Thyroid gland (tissue), 4 donors: ENCODE measurements around the gene OR2T27.
"Not testable (repeated sequence)": the region's sequence is repeated elsewhere in the genome, so short reads cannot be mapped to it uniquely, and the experiment has no call there.

ENCODE experiments used
- CTCF ChIP-seq, 6 experiments: fragments of 200-600 bp in 3 of 6; fragments of 450-650 bp in 3 of 6; sonication (generic) in 3 of 6; IDR thresholded peaks; one replicate each; pipeline ENCODE4 v1.5.1; 2016 to 2019; ENCODE audit warnings: antibody characterized with exemption in 6 of 6, mild to moderate bottlenecking in 2 of 6, inconsistent platforms in 1 of 6, moderate library complexity in 1 of 6
- POLR2A ChIP-seq, 2 donors: fragments of 450-650 bp; IDR thresholded peaks; one replicate each; pipeline ENCODE4 v1.6.1; 2017; ENCODE audit warnings: antibody characterized with exemption in 2 of 2, mild to moderate bottlenecking in 2 of 2, moderate library complexity in 1 of 2

- not testable (repeated sequence) for TF ChIP-seq CTCF, POLR2A (IDR thresholded peaks at IDR 0.05)
Measured at GRCh38 chr1:248645178-248645577, 10.2 kb downstream of the OR2T27 start, which contains the start of gene OR2T35.
